GM19099 (cell line): ENCODE data around the gene PQBP1.

Experiments
- POLR2A ChIP-seq: IDR thresholded peaks from 3 replicates; pipeline ENCODE4 v1.6.1; 2011; ENCODE audit warnings: low read depth; ENCODE audit not compliant: insufficient read length; ENCODE audit errors: extremely low read depth

PQBP1 gene

DNA sequence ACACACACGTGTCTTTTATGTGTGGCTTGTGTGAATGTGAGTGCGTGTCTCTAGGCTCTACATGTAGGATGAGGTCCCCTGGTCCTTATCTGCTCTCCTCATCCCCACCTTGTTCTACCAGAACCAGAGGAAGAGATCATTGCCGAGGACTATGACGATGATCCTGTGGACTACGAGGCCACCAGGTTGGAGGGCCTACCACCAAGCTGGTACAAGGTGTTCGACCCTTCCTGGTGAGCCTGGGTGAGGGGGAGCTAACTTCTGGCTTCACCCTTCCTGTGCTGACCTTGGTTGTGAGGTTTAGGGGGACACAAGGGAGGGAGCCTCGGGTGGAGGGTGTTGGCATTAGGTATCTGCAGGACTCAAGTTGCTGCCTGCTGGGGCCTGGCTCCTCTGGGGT is 3.3 kb downstream of the PQBP1 start:
- no peak for TF ChIP-seq POLR2A

DNA sequence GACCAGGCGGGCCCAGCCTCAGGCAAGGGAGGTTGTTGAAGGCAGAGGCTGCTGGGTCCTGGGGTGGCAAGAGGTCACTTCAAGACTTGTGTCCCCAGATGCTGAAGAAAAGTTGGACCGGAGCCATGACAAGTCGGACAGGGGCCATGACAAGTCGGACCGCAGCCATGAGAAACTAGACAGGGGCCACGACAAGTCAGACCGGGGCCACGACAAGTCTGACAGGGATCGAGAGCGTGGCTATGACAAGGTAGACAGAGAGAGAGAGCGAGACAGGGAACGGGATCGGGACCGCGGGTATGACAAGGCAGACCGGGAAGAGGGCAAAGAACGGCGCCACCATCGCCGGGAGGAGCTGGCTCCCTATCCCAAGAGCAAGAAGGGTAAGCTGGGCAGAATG is 4.4 kb downstream of the PQBP1 start:
- no peak for TF ChIP-seq POLR2A

DNA sequence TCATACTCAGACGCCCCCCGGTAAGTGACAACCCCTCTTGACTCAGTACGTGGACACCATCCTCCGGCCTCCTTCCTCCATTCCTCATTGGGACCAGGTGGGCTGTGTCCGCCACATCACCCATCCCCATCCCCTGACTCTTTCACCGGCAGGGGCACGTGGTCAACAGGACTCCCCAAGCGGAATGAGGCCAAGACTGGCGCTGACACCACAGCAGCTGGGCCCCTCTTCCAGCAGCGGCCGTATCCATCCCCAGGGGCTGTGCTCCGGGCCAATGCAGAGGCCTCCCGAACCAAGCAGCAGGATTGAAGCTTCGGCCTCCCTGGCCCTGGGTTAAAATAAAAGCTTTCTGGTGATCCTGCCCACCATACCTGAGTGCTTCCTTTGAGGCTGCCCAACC is 5.0 kb downstream of the PQBP1 start:
- TF ChIP-seq POLR2A: no peak

DNA sequence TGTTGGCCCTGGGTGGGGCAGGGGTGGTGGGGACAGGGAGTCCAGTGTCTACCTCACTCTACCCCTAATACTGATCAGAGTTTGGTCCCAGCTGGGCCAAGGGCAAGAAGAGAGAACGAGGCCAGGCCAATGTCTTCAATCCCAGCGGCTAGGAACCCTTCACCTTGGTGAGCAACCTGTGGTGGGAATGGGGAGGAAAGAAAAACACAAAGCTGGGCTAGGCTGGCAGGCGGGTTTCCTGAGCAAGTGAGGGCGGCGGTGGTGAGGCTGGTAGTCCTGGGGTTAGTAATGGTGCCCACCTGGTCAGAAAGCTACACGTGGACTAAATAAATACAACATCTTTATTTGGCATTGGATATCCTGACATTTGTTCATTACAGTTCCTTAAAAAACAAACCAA is 5.6 kb downstream of the PQBP1 start:
- no peak for TF ChIP-seq POLR2A

DNA sequence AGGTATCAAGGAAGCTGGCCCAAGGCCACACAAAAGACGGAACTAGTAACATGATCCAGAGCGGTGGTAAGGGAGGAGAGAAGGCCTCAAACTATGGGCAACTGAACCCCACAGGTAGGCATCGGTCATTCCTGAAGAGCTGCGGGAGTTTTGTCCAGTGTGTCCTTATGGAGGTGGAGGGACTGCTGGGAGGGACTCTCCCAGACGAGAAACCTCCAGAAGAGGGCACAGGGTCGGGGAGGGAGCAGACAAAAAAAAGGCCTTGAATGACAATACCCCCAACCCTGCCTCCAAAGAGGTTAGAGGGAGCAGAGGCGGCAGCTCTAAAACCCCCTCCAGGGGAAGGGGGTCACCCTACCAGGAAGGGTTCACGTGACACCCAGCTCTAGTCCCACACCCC is 6.5 kb downstream of the PQBP1 start:
- TF ChIP-seq POLR2A: no peak

- no peak for TF ChIP-seq POLR2A
Measured at GRCh38 chrX:48904626-48905025, 6.9 kb downstream of the PQBP1 start.

DNA sequence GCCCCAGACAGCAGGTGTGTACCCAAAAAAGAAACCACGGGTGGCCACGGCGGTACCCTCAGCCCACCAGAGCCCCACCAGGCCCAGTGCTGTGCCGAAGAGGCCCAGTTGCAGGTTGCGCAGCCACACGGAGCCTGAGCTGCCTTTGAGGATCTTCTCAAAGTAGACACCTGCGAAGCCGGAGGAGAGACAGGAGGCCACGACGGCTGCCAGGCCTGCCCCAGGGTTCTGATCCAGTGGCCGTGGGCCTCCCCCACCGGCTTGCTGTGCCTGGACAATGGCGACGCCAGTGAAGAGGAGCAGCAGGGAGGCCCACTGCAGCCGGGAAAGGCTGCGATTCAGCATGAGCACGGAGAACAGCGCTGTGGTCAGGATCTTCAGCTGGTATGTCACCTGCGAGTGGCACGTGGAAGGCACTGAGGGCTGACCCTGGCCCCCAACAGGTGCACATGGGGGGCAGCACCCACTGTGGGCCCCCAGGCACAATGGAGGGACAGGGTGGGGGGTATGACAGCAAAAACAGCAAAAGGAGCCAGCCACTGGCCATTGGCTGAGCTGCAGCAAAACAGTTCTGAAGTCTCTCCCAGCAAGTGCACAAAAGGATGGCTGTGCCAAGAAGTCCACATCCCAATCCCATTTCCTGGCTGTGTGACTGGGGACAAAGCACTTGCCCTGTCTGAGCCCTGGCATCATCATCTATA is 7.5 kb downstream of the PQBP1 start:
- TF ChIP-seq POLR2A: no peak

DNA sequence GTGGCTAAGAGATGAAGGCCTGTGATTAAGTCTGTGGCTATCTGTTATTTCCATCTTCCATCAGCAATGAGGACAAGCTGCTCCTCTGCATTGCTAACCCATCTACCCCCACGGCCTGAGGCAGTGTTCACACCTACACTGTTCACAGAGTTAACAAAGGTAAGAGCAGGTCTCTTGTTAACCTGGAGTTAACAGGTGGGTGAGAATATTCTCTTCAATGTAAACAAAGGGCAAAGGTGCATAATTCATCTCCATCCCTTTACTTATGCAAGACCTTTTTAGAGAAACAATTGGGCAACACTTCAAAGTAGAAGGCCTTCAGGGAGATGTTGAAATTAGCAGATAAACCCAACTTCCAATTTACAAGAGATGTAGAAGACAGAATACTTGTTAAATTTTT is 10.9 kb downstream of the PQBP1 start:
- no peak for TF ChIP-seq POLR2A

- peak; percentile 3 for TF ChIP-seq POLR2A
Measured at GRCh38 chrX:48909703-48910294, 12.1 kb downstream of the PQBP1 start.

- no peak for TF ChIP-seq POLR2A
Measured at GRCh38 chrX:48910926-48911411, 13.2 kb downstream of the PQBP1 start.

DNA sequence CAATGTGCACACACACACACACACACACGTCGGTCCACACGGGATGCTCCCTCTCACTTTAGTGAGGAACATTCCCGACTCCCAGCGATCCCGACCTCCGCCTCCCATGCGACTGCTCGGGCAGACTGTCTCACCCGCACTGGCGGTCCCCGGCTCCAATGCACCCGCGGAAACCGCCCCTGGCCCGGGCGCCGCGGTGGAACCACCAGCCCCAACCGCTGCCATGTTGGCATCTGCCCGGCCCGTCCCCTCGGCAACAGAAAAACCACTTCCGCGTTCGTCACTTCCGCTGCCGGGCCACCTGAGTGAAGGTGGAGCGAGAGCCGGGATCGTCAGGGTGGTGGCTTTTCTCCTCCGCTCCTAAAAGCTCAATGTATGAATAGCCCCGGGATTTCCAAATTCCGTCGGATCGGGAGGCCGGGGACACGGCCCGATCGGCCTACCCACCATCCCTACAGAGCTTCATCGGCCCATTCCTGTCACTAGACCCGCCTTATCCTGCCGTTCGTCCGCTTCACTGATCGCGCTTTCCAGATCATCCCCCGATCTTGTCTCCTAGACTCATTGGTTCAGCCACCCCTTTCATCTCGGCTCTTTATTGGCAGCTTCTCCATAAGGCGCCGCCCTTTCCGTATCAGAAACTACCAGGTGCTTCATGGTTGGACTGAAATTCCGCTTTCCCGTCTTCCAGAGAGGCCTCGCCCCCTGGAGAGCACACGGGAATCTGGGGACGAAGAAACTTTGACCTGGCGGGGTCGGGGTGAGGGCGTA is 13.9 kb downstream of the PQBP1 start, which contains the start of gene SLC35A2:
Gene SLC35A2 (minus strand): TSS at position 235 of the 771 bp plus-strand sequence. CDS start 10 bp downstream, at position 225.
- TF ChIP-seq POLR2A: peak; percentile 64

DNA sequence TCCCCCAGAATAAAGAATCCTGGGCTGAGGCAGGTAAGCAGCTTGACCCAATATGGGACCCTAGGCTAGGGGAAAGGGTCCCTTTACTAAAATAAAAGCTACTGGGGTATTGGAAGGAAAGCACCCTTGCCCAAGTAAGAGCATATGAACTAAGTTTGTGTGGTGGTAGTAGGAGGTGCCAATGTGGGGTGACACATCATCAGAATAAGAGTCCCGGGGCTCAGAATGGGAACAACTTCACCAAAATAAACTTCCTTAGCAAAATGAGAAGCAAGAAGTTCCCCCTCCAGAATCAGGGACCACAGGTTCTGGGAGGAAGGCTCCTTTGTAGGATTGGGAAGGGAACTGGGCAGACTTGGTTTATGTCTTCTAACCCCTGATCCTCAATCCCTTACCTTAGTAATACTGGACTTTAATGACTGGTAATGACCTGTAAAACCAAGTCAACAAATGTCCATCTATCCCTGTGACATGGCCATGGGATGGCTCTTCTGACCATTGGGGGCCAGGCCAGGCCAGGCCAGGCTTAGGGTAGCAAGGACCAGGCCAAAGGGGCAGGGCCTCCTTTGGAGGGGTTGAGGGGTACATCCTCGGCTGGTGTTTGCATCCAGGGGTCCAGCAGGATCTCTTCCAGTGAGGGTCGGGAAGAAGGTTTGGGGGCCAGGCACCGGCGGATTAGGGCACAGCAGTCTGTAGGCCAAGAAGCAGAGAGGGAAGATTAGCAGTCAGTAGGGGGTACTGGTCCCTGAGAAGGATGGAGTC is 16.1 kb downstream of the PQBP1 start:
- TF ChIP-seq POLR2A: no peak

DNA sequence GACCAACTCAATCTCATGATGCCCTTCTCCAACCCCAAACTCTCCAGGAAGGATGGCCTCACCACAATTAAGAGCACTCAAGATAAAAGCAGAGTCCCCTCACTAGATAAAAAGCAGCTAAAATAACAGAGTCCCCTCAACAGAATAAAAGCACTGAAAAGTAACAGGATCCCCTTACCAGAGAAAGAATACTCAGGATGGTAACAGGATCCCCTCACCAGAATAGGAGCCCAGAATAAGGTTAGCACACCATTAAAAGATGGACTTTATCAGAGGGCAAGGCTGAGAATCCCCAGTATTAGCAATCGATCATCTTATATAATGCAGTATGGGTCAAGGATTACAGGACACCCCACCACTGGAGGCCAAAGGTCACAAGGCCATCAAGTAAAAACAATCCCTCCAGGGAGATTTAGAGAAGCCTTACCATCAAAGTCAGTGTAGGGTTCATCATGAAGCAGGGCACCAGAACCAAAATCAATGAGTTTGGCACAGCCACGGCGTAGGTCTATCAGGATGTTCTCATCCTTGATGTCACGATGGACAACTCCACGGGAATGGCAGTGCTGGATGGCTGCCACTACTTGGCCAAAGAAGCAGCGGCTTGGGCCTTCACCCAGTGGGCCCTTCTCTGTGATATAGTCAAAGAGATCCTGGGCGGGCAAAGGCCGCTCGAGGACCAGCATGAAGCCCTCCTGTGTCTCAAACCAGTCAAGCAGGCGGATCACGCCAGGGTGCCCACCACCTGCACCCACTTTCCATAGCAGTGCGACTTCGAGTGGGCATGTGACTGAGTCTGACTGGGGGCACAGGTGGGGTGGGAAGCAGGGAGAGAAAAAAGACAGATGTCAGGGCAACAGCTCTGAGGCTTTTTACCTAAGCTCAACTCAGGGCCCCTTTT is 17.1 kb downstream of the PQBP1 start:
- TF ChIP-seq POLR2A: no peak
